ENCODE results near the gene PRR15L.

- TF ChIP-seq CTCF (IDR thresholded peaks at IDR 0.05) (no peak), POLR2A (IDR thresholded peaks at IDR 0.05) (no peak)
Measured at GRCh38 chr17:47980541-47980940, 22.9 kb upstream of the PRR15L start.

Measured in adrenal gland (tissue), 5 donors.